K562 (cell line): Measurements from ENCODE around the gene NR2F2. TPM values are rescaled to one million over a fixed set of nuclear protein-coding genes. Genes with fewer than 3 reads are reported as not detected.

ENCODE experiments used
- ATAC-seq: fragments of 200-7000 bp; cut with Tn5 transposase; 3 replicates; pipeline ENCODE4 v1.9.1; 2020; ENCODE audit warnings: moderate library complexity
- BruUV-seq: library from RNA; stranded (reverse); fragments of 400-500 nt; replicated peaks from 2 replicates; lab custom pipeline; 2021; lab: Mats Ljungman, UMichigan
- CTCF ChIA-PET: fragments of 300-600 bp; formaldehyde crosslinking; extraction: SDS; loops from one replicate; lab custom pipeline; 2021; ENCODE audit warnings: low intra/inter-chr PET ratio; lab: Yijun Ruan, JAX
- POLR2A ChIA-PET: fragments of 300-600, 350-650 bp; sonication (Branson Sonifier 250); formaldehyde crosslinking; extraction: SDS; loops from one replicate; lab custom pipeline; 2021; ENCODE audit warnings: antibody characterized with exemption, inconsistent platforms; lab: Yijun Ruan, JAX
- DNase-seq, 4 experiments: peaks; one replicate each; pipeline versions ENCODE4 v3.0.0 to v3.0.0-alpha.2; 2011 to 2018; ENCODE audit warnings: low spot score in 3 of 4, mixed read lengths in 3 of 4; ENCODE audit errors: extremely low read depth in 1 of 4
- FAIRE-seq: peaks from 2 replicates; lab custom pipeline; 2011; peaks lifted over from hg19 to GRCh38; lab: Jason Lieb, UNC
- H2AFZ ChIP-seq: 2 replicates; pipeline ENCODE4 v1.6.0; 2011; ENCODE audit warnings: low read depth, low read length, control low read depth, inconsistent platforms
- H3K27ac ChIP-seq: fragments of 200-600 bp; 3 replicates; pipeline ENCODE4 v1.8.0; 2011; ENCODE audit warnings: low read depth, mild to moderate bottlenecking, control low read depth, inconsistent platforms, low read length, moderate library complexity, mixed read lengths; ENCODE audit errors: extremely low read depth
- H3K27me3 ChIP-seq, 2 experiments: fragments of 300-600 bp in 1 of 2; 2 replicates in 1 of 2; 3 replicates in 1 of 2; pipeline versions ENCODE4 v1.6.0 to v1.8.0; 2011; ENCODE audit warnings: inconsistent platforms in 2 of 2, low read length in 2 of 2, mild to moderate bottlenecking in 1 of 2, mixed read lengths in 1 of 2, moderate library complexity in 1 of 2; ENCODE audit not compliant: control insufficient read depth in 2 of 2, insufficient read depth in 2 of 2
- H3K36me3 ChIP-seq: fragments of 300-600 bp; 3 replicates; pipeline ENCODE4 v1.8.0; 2011; ENCODE audit warnings: mild to moderate bottlenecking, low read length, inconsistent platforms; ENCODE audit not compliant: control insufficient read depth, insufficient read depth
- H3K4me1 ChIP-seq, 2 experiments: fragments of 200-600 bp in 1 of 2; replicated peaks in 1 of 2; 2 replicates in 1 of 2; 3 replicates in 1 of 2; pipeline versions ENCODE4 v1.5.1 to v1.8.0; 2011; ENCODE audit warnings: inconsistent platforms in 2 of 2, low read length in 2 of 2, mild to moderate bottlenecking in 1 of 2, mixed read lengths in 1 of 2, moderate library complexity in 1 of 2; ENCODE audit not compliant: control insufficient read depth in 2 of 2, insufficient read depth in 2 of 2
- H3K4me2 ChIP-seq: 2 replicates; pipeline ENCODE4 v1.6.1; 2011; ENCODE audit warnings: low read length, control low read depth, inconsistent platforms, mixed read lengths; ENCODE audit not compliant: insufficient read depth
- H3K4me3 ChIP-seq: fragments of 200-600 bp; sonication (generic), shearing (Covaris generic); 2 replicates; pipeline ENCODE4 v1.5.1; 2016; ENCODE audit warnings: control low read depth, inconsistent platforms
- H3K79me2 ChIP-seq: fragments of 200-600 bp; 3 replicates; pipeline ENCODE4 v1.8.0; 2011; ENCODE audit warnings: low read length, inconsistent platforms; ENCODE audit not compliant: control insufficient read depth, insufficient read depth
- H3K9ac ChIP-seq, 2 experiments: 2 replicates each; pipeline versions ENCODE4 v1.6.0 to v1.6.1; 2011; ENCODE audit warnings: low read depth in 2 of 2, low read length in 2 of 2, control low read depth in 1 of 2, inconsistent platforms in 1 of 2, mild to moderate bottlenecking in 1 of 2, mixed read lengths in 1 of 2; ENCODE audit not compliant: insufficient read depth in 1 of 2
- H3K9me1 ChIP-seq: one replicate; pipeline ENCODE4 v1.6.0; 2011; ENCODE audit warnings: inconsistent platforms, mild to moderate bottlenecking, low read length, moderate library complexity; ENCODE audit not compliant: control insufficient read depth, insufficient read depth
- H3K9me3 ChIP-seq: replicated peaks from 2 replicates; pipeline ENCODE4 v1.5.1; 2011; ENCODE audit warnings: low read depth, low read length, inconsistent platforms; ENCODE audit not compliant: control insufficient read depth, insufficient read depth
- H4K20me1 ChIP-seq: replicated peaks from 2 replicates; pipeline ENCODE4 v1.6.1; 2011; ENCODE audit warnings: low read length, inconsistent platforms, mixed read lengths; ENCODE audit not compliant: control insufficient read depth, insufficient read depth
- CBX2 ChIP-seq: fragments of 200-600 bp; sonication (generic); IDR thresholded peaks from one replicate; pipeline ENCODE4 v1.6.1; 2012; ENCODE audit warnings: mild to moderate bottlenecking, low read length, inconsistent platforms; ENCODE audit not compliant: insufficient read depth, poor library complexity, severe bottlenecking
- CXXC5 ChIP-seq: fragments of 250-450 bp; sonication (Bioruptor Pico); IDR thresholded peaks from 2 replicates; pipeline ENCODE4 v1.8.0; 2022; ENCODE audit warnings: inconsistent platforms, mild to moderate bottlenecking, moderate library complexity
- FOXA3 ChIP-seq, 2 experiments: fragments of 450-650 bp in 1 of 2; sonication (generic) in 1 of 2; formaldehyde crosslinking; IDR thresholded peaks in 1 of 2; conservative IDR thresholded peaks in 1 of 2; 2 replicates each; pipeline versions ENCODE4 v1.4.0 to v1.8.0; 2020 to 2022; ENCODE audit warnings: mild to moderate bottlenecking in 2 of 2, missing genetic modification reagents in 1 of 2
- HDAC3 ChIP-seq: fragments of 450-650 bp; IDR thresholded peaks from 2 replicates; pipeline ENCODE4 v1.6.1; 2018; ENCODE audit warnings: borderline replicate concordance, mild to moderate bottlenecking, moderate library complexity; ENCODE audit not compliant: partially characterized antibody
- HSF4 ChIP-seq: fragments of 250-450 bp; sonication (Bioruptor Pico); IDR thresholded peaks from 2 replicates; pipeline ENCODE4 v2.1.2; 2022; ENCODE audit warnings: mild to moderate bottlenecking, moderate library complexity, borderline replicate concordance
- MAFK ChIP-seq: IDR thresholded peaks from 2 replicates; pipeline ENCODE4 v1.6.1; 2011; ENCODE audit warnings: low read length, improper control_type of control experiment
- RB1 ChIP-seq: fragments of 450-650 bp; IDR thresholded peaks from 2 replicates; pipeline ENCODE4 v1.6.1; 2017; ENCODE audit warnings: low read depth, mild to moderate bottlenecking
- REST ChIP-seq, 2 experiments: fragments of 450-650 bp; formaldehyde crosslinking in 1 of 2; IDR thresholded peaks; 2 replicates each; pipeline versions ENCODE4 v1.4.0 to v1.6.1; 2014 to 2020; ENCODE audit warnings: mild to moderate bottlenecking in 2 of 2, borderline replicate concordance in 1 of 2, low read depth in 1 of 2
- ZNF224 ChIP-seq: sonication (generic); formaldehyde crosslinking; IDR thresholded peaks from 2 replicates; pipeline ENCODE4 v1.8.0; 2022; ENCODE audit warnings: mild to moderate bottlenecking, missing genetic modification reagents
- ZNF511 ChIP-seq: sonication (generic); formaldehyde crosslinking; IDR thresholded peaks from 2 replicates; pipeline ENCODE4 v1.8.0; 2022; ENCODE audit warnings: mild to moderate bottlenecking, missing genetic modification reagents
- ZZZ3 ChIP-seq: fragments of 450-650 bp; IDR thresholded peaks from 2 replicates; pipeline ENCODE4 v1.6.1; 2016; ENCODE audit warnings: antibody characterized with exemption, mild to moderate bottlenecking, moderate library complexity
- WGBS: fragments of 100-300 bp; shearing (Covaris generic); methylation state at CpG from one replicate; pipeline ENCODE4 v1.1.6; 2016; ENCODE audit warnings: low coverage, mixed read lengths; ENCODE audit not compliant: insufficient coverage; ENCODE audit errors: missing lambda C conversion rate; 5-methylcytosine and 5-hydroxymethylcytosine counted together
- in situ Hi-C: fragments of 300-500 bp; cut with MboI; formaldehyde crosslinking; loops from 4 replicates; pipeline ENCODE4 v1.15.0; 2018; ENCODE audit warnings: inconsistent platforms, mixed read lengths
- intact Hi-C: fragments of 100-400 bp; cut with micrococcal nuclease; formaldehyde crosslinking; loops from 2 replicates; pipeline ENCODE4 v1.14.2; 2022
- polyA plus RNA-seq, 8 experiments: library from polyadenylated mRNA; depleted of rRNA in 4 of 8; stranded (reverse) in 5 of 8; unstranded in 3 of 8; fragments of >200 nt; fragmentation: Nextera tagmentation in 2 of 8; fragmentation: Illumina TruSeq in 1 of 8; extraction: Ambion mirVana in 2 of 8; extraction: Trizol in 1 of 8; gene quantifications; 2 replicates each; pipeline versions ENCODE4 v1.2.1 to v1.2.3, GENCODE V29; 2011 to 2014; ENCODE audit warnings: inconsistent platforms in 1 of 8, missing spikeins in 1 of 8
- total RNA-seq, 7 experiments: library from RNA; depleted of rRNA in 6 of 7; stranded (reverse); fragments of >200 nt in 6 of 7; fragmentation: Illumina TruSeq in 2 of 7; extraction: Trizol in 2 of 7; gene quantifications; 2 replicates each; pipeline versions ENCODE4 v1.2.1 to v1.2.3, GENCODE V29; 2011 to 2021; ENCODE audit warnings: low replicate concordance in 1 of 7

NR2F2 gene
- total and polyA plus RNA-seq, 9 of the 15 experiments (the other 6 are each of a cell fraction or from before 2014, with no cell fraction given): 6.0 to 51.8 (median 11.1) TPM

- TF ChIP-seq ZZZ3: no peak
- TF ChIP-seq HSF4 (CRISPR knock-in tag): no peak
- TF ChIP-seq, all 486 proteins: peak for 0
Measured at GRCh38 chr15:96311256-96311955, 19.1 kb upstream of the NR2F2 start (continued).

- H3K9me1 ChIP-seq: no peaks in the 10 kb centered on the region
- no peak for FAIRE-seq
- H3K9me3 ChIP-seq: no peaks in the 10 kb centered on the region
- H4K20me1 ChIP-seq: no peaks in the 10 kb centered on the region
- no peak for ATAC-seq
- no peak overlapping the region for H3K27ac ChIP-seq
- H3K4me2 ChIP-seq: no peak overlapping the region
- ChIA-PET POLR2A (interaction anchor here (0.7 to 1.3 kb wide), 4 partner anchors 8 to 53 kb away, joined by 3 read pairs; no protein-coding TSS in a partner anchor), CTCF (no interaction called here)
- DNase-seq: no peak
- H3K27me3 ChIP-seq: no peaks in the 10 kb centered on the region
- in situ Hi-C loops: no loop called here
- intact Hi-C loops: no loop called here
- H3K4me1 ChIP-seq: peaks cover 0 to 3% of the 10 kb centered on the region in 2 experiments; a peak in 2 of 5 replicates
- no TSS peak for BruUV-seq
- 94% methylated on average over 5 of the region's 5 CpGs for WGBS
- H3K9ac ChIP-seq: no peak overlapping the region
- H2AFZ ChIP-seq: no peak overlapping the region
- H3K79me2 ChIP-seq: no peaks in the 10 kb centered on the region
- no peak overlapping the region for H3K4me3 ChIP-seq
- H3K36me3 ChIP-seq: no peaks in the 10 kb centered on the region
- no peak for TF ChIP-seq ZNF511 (CRISPR knock-in tag)
- TF ChIP-seq REST (IDR thresholded peaks at IDR 0.05; ENCODE audit: borderline replicate concordance): no peak
- no peak for TF ChIP-seq REST (CRISPR knock-in tag; IDR thresholded peaks at IDR 0.05; ENCODE audit: low read depth)
- no peak for TF ChIP-seq ZNF224
- TF ChIP-seq MAFK: no peak
- TF ChIP-seq CXXC5: no peak
- TF ChIP-seq FOXA3 (CRISPR knock-in tag; conservative IDR thresholded peaks at IDR 0.05 in 1 of 2, IDR thresholded peaks at IDR 0.05 in 1 of 2): no peak
- TF ChIP-seq RB1: no peak
- no peak for TF ChIP-seq CBX2
- TF ChIP-seq HDAC3: no peak
Measured at GRCh38 chr15:96311956-96312294, 18.6 kb upstream of the NR2F2 start.
